H54 (cell line): ENCODE measurements around the gene CELF4.

ENCODE experiments used
- DNase-seq: peaks from one replicate; pipeline ENCODE4 v3.0.0; 2011; ENCODE audit warnings: low spot score, mixed read lengths; ENCODE audit not compliant: insufficient read length
- FAIRE-seq: peaks from 3 replicates; lab custom pipeline; 2011; peaks lifted over from hg19 to GRCh38; lab: Jason Lieb, UNC
- POLR2A ChIP-seq: IDR thresholded peaks from 2 replicates; pipeline ENCODE4 v1.6.1; 2011; ENCODE audit warnings: low read depth, mild to moderate bottlenecking, low read length

Gene CELF4

DNA sequence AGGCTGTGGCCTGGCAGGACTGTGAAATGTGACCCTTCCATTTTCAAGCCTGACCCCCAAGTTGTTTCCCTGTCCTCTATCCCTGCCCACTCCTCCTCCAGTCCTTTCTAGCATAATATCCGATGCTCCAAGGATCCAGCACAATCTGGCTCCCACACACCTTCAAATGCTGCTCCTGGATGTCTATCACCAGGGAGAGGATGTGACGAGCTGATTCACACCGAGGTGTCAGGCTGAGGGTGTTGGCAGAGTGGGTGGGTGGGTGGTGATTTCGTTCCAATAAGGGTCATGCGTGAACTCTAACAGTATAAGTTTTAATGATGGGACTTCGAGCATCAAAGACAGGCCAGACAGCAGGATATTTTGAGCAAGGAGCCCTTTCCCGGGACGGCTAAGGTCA is 107.8 kb downstream of the CELF4 start:
- no peak for TF ChIP-seq POLR2A
- no peak for FAIRE-seq

DNA sequence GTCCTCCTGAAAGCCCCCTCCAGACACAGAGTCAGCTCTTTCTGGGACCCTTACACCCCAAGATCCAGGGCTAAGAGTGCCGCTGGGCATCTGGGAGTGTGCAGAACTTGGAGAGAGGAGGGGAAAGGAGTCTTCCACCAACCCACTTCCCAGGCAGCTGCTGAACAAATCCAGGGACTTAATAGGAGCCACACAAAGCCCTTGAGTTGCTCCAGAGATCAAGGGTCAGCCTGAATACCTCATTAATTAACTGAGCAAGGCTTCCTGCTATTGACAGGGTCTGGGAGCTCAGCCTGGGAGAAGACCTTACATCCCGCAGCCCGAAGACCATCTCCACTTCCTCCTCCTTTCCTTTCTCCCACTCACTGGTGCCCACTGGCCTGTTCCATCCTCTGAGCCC is 108.3 kb downstream of the CELF4 start:
- no peak for TF ChIP-seq POLR2A
- FAIRE-seq (no peak), DNase-seq (no peak)

More for the DNA sequence above, 107.8 kb downstream of the CELF4 start:
- no peak for DNase-seq

DNA sequence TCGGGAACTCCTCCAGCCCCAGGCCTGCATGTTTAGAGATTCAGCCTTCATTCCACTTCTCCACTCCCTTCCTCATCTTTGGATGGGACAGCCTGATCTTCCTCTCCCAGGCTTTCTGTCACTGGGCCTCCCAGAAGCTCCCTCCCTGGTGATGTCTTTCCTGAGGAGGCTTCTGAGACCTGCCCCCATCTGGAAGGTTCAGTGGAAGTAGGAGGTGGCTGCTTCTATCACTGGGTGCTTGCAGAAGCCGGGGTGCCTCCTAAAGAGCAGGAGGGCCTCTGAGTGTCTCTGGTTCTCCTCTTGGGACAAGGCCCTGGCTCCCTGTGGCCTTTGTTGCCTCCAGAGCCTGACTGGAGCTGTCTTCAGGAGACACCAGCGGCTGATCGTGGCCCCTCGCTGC is 108.7 kb downstream of the CELF4 start:
- TF ChIP-seq POLR2A: no peak
- FAIRE-seq (no peak), DNase-seq (no peak)

DNA sequence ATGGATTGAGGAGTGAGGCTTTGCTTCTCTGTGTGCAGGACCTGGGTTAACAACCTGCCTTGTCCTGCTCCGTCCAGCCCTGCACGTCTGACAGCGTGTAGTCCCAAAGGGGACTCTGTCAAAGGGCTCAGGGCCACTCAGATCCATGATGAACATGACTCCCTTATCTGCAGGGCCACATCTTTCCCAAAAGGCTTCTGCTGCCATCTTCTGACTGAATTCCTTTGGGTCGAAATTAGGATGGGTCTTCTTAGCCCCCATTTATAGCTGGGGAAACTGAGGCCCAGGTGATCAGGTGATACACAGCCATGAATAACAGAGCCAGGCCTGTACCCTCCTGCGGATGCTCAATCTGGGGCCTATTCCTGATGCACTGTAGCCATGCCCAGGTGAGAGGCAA is 109.2 kb downstream of the CELF4 start:
- DNase-seq (no peak), FAIRE-seq (no peak)
- TF ChIP-seq POLR2A: no peak

DNA sequence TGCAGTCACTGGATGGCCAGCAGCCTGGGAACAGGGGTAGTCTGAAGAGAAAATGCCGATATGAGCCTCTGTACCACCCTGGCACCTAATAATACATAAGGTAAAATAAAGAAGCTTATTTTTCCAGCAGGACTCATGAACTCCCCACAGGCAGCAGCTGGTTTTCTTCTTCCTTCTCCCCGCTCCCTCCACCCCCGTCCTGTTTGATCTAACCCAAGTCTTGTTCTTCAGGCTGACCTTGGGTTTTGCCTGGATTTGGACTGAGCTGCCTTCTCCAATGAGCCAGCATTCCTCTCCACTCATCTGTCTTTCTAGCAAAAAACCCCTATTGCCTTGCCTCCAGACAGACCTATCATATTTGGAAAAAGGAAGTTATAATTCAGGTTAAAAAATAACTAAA is 111.8 kb downstream of the CELF4 start:
- DNase-seq (no peak), FAIRE-seq (no peak)
- no peak for TF ChIP-seq POLR2A

DNA sequence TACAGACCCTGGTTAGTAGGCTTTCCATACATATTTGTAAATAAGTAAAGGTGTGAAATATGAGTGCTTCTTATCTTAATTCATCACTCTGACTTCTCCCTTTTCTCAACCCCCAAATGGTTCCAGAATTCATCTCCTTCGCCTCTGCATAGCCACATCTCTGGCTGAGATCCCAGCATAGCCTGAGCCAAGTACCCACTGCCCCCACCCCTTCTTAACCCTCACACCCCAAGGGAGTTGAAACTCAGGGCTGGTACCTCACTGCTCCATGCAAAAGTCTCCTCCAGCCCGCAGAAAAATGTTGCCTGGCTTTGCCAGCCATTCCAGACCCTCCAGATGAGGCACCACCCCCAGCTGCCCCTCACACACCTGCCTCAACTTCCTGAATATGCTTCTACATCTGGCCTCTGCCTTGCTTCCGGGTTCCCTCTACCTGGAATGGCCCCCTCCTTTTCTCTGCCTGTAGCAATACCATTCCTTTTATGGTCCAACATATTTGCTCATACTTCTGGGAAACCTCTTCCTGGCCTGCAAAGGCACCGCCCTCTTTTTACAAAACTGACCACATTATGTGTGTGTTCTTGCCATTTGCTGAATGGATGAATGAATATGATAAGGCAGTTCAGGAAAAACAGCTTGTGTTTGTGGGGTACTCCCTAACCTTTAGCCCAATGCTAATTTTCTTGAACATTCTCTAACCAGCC is 112.8 kb downstream of the CELF4 start:
- FAIRE-seq: no peak

DNA sequence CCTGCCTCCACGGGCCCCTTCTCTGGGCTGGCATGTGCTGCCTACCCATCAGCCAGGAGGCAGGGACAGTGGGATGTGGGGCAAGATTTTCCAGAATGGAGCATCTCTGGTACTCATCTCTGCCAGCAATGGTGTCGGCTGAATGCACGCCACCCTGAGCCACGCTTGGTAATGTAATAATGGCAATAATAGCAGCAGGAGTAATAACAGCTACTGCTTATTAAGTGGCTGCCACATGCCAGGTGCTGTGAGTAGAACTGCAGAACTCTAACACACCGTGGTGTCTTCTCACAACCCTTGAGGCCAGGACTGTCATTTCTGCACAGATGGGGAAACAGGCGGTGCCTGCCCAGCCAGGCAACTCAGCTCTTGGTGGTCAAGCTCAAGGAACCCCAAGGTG is 113.6 kb downstream of the CELF4 start:
- FAIRE-seq (no peak), DNase-seq (no peak)
- no peak for TF ChIP-seq POLR2A

More for the DNA sequence above, 112.8 kb downstream of the CELF4 start:
- no peak for TF ChIP-seq POLR2A
- no peak for DNase-seq

DNA sequence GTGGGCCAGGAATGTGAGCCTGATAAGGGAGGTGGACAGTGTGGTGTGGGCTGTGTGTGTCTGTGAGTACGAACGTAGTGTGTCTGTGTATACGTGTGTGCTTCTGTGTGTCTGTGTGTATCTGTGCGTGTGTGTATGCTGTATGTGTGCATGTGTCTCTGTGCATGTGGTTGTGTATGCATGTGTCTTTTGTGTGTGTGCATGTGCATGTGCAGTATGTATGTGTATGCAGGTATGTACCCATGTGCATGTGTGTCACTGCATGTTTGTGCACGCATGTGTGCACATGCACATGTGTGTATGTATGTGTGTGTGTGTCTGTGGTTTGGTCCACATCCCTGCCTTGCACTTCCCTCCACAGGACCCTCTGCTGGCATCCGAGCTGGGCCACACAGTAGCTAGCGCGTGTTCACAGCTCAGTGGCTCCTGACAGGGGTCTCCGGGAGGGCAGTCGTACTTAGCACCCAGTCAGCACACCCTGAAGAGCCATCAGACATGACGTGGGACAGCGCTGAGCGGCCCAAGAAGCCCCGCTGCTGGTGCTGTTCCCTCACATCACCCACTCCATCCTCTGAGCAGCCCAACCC is 114.3 kb downstream of the CELF4 start:
- FAIRE-seq: no peak
- DNase-seq: no peak
- no peak for TF ChIP-seq POLR2A

DNA sequence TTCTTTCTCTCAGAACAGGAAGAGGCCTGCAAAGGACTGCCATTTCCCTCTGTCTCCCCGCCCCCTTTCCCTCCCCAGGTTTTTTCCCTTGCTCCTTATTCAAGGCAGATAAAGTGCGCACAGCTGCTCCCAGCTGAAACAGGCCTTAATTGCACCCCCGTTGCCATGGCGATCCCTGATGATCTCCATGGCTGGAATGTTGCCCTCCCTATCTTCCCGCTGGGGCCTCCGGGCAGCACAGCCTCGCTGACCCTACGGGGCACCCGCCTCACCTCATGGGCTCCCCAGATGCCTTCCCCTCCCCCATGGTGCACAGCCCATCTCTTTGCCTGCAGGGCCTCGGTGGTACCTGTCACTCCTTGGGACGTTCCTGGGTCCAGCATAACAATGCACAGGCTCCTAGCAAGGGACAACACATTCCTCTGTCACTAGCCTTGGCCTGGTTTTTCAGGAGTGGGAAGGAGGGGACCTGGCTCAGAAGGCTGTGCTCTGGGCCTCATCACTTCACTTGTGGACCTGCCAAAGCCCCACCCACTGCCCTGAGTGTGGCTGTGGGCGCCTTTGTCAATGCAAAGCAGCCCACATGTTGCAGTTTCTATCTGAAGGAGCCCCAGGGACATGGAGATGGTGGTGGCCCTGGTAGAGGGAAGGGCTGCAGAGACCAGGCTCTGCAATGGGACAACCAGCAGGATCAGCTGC is 115.0 kb downstream of the CELF4 start:
- no peak for DNase-seq
- no peak for FAIRE-seq
- TF ChIP-seq POLR2A: no peak

DNA sequence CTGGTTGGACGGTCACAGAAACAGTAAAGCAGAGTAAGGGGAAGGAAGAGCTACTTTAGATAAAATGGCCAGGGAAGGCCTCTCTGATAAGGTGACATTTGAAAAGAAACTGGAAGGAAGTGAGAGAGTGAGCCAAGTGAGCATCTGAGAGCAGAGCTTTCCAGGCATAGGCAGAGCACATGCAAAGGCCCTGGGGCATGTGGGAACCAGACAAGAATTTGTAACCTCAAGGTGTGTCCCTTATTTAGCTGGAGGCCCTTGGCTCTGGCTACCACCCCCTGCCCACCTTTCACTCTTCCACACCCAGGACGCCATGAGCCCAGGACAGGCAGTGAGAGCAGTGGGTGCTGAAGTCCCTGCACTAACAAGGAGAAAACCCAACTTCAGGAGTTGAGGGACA is 116.0 kb downstream of the CELF4 start:
- no peak for DNase-seq
- FAIRE-seq: no peak

DNA sequence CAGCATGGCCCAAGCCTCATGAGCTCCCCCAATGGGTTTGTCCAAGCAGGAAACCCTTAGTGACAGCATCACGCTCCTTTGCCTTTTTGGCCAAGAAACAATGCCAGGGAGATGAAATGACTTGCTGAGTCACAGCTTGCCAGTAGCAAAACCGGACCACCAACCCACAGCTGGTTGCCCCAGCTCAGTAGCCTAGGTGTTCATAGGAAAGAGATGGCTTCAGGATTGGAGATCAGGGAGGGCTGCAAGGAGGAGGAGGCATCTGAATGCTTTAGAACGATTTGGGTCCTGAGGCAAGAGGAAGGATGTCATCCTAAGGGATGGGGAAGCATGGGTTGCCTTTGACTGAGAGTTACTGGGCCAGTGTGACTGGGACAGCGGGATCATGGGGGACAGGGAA is 116.7 kb downstream of the CELF4 start:
- FAIRE-seq (no peak), DNase-seq (no peak)
- TF ChIP-seq POLR2A: no peak

More for the DNA sequence above, 116.0 kb downstream of the CELF4 start:
- TF ChIP-seq POLR2A: no peak

DNA sequence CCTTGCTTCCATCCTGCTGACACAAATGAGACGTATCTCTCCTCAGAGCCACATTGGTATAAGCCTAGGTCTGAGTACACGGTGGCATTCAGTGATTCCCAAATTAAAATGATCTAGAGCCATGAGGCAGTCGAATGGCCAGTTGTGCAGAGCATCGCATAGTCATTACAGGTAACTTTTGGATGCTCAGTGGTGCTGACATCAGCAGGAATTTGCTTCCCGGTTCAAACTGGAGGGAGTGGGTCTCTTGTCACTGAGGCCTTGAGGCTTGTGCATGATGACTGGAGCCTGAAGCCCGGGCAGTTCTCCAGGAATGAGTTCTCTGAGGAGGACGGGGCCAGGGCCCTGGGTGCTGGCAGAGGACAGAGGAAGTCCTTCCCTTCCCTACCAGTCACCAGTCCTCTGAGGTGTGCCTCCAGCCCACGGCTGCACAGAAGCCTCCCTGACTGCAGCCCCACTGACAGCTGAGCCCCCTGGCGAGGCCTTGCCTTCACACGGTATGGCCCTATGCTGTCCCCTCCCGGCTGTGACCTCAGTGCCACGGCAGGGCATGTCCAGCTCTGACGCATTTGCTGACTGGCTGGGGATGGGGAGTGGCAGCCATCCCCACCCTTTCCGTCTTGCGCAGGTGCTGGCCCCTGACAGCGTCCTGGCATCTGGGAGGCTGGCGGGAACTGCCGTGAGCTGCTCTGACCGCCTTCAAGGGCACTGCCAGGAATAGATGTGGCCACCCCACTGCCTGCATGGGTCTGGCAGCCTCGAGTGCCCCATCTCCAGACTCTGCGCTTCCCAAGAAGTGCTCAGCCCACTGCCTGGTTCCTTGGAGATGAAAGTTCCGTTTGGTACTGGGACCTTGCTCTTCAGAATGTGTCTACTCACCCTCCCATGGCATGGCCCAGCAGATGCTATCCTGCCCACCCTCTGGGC is 117.4 kb downstream of the CELF4 start:
- FAIRE-seq (no peak), DNase-seq (no peak)
- no peak for TF ChIP-seq POLR2A

DNA sequence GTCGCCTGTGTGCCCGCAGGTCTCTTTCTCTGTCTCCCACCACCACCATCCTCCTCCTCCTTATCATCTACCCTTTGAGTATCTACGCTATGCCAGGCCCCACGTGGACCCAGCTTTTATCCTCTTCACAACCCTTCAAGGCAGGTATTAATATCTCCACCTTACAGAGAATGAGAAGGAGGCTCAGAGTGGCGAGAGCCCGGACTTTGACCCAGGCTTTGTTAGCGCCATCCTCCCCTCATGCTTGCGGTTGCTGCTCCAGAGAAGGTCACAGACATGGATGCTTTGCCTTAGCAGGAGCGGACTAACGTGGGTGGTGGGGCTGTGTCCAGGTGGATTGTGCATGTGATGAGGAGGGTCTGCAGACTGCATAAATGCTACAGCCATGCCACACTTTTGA is 119.8 kb downstream of the CELF4 start:
- no peak for FAIRE-seq
- no peak for DNase-seq
- TF ChIP-seq POLR2A: no peak
